GM12878 (cell line): Measurements from ENCODE around the gene NEK1. TPM values are rescaled to one million over a fixed set of nuclear protein-coding genes. Genes with fewer than 3 reads are reported as not detected.
"Not testable (repeated sequence)": the region's sequence is repeated elsewhere in the genome, so short reads cannot be mapped to it uniquely, and the experiment has no call there.

Source experiments
- ATAC-seq: fragments of 200-7000 bp; cut with Tn5 transposase; 3 replicates; pipeline ENCODE4 v1.9.1; 2020; ENCODE audit warnings: mild to moderate bottlenecking, moderate library complexity
- BruUV-seq: library from RNA; stranded (reverse); fragments of 400-500 nt; replicated peaks from 2 replicates; lab custom pipeline; 2021; lab: Mats Ljungman, UMichigan
- CTCF ChIA-PET: fragments of 300-600 bp; sonication (Branson Sonifier 250); formaldehyde crosslinking; extraction: SDS; loops from one replicate; lab custom pipeline; 2021; ENCODE audit warnings: inconsistent platforms; lab: Yijun Ruan, JAX
- POLR2A ChIA-PET: fragments of 350-600 bp; formaldehyde crosslinking; extraction: SDS; loops from one replicate; lab custom pipeline; 2021; ENCODE audit warnings: inconsistent platforms; lab: Charles Lee
- RAD21 ChIA-PET: fragments of 300-600 bp; sonication (Branson Sonifier 250); formaldehyde crosslinking; loops from one replicate; lab custom pipeline; 2023; ENCODE audit warnings: antibody characterized with exemption; ENCODE audit not compliant: unreplicated experiment; lab: Charles Lee
- SMC1A ChIA-PET: fragments of 300-600 bp; sonication (Branson Sonifier 250); formaldehyde crosslinking; loops from one replicate; lab custom pipeline; 2023; ENCODE audit not compliant: unreplicated experiment, uncharacterized antibody; lab: Charles Lee
- DNase-seq: peaks from one replicate; pipeline ENCODE4 v3.0.0-alpha.2; 2011; ENCODE audit warnings: low read depth, low spot score
- FAIRE-seq: peaks from 3 replicates; lab custom pipeline; 2011; peaks lifted over from hg19 to GRCh38; lab: Jason Lieb, UNC
- H2AFZ ChIP-seq: 2 replicates; pipeline ENCODE4 v1.6.0; 2011; ENCODE audit warnings: low read depth, low read length, control low read depth; ENCODE audit not compliant: control insufficient read depth
- H3K27ac ChIP-seq: 2 replicates; pipeline ENCODE4 v1.5.1; 2011; ENCODE audit warnings: control low read depth; ENCODE audit not compliant: control insufficient read depth, insufficient read depth
- H3K27me3 ChIP-seq, 2 experiments: replicated peaks in 1 of 2; 2 replicates each; pipeline versions ENCODE4 v1.6.0 to v1.6.1; 2011; ENCODE audit warnings: low read length in 1 of 2; ENCODE audit not compliant: control insufficient read depth in 2 of 2, insufficient read depth in 2 of 2
- H3K36me3 ChIP-seq, 2 experiments: 2 replicates each; pipeline ENCODE4 v1.5.1; 2011; ENCODE audit warnings: low read length in 1 of 2; ENCODE audit not compliant: control insufficient read depth in 2 of 2, insufficient read depth in 2 of 2
- H3K4me1 ChIP-seq: 2 replicates; pipeline ENCODE4 v1.6.1; 2011; ENCODE audit warnings: mild to moderate bottlenecking, low read length, moderate library complexity, mixed read lengths; ENCODE audit not compliant: control insufficient read depth, insufficient read depth
- H3K4me2 ChIP-seq: 2 replicates; pipeline ENCODE4 v1.6.0; 2011; ENCODE audit warnings: control low read depth; ENCODE audit not compliant: control insufficient read depth, insufficient read depth
- H3K4me3 ChIP-seq: fragments of 200-600 bp; sonication (generic); 2 replicates; pipeline ENCODE4 v1.5.1; 2016
- H3K79me2 ChIP-seq: 2 replicates; pipeline ENCODE4 v1.6.0; 2011; ENCODE audit warnings: low read length; ENCODE audit not compliant: control insufficient read depth, insufficient read depth
- H3K9ac ChIP-seq: 2 replicates; pipeline ENCODE4 v1.8.0; 2011; ENCODE audit warnings: low read length, control low read depth, mixed read lengths; ENCODE audit not compliant: control insufficient read depth, insufficient read depth
- H3K9me3 ChIP-seq: replicated peaks from 3 replicates; pipeline ENCODE4 v1.5.1; 2011; ENCODE audit warnings: mild to moderate bottlenecking, low read length; ENCODE audit not compliant: control insufficient read depth, insufficient read depth
- H4K20me1 ChIP-seq: 2 replicates; pipeline ENCODE4 v1.6.0; 2011; ENCODE audit not compliant: control insufficient read depth, insufficient read depth
- SIN3A ChIP-seq: IDR thresholded peaks from 2 replicates; pipeline ENCODE4 v1.6.1; 2012; ENCODE audit warnings: low read depth, low read length, improper control_type of control experiment
- WGBS: methylation state at CpG from one replicate; pipeline ENCODE4 v1.1.6; 2016; ENCODE audit warnings: low lambda C conversion rate; ENCODE audit not compliant: insufficient replicate concordance, insufficient coverage; ENCODE audit errors: missing lambda C conversion rate; 5-methylcytosine and 5-hydroxymethylcytosine counted together
- in situ Hi-C: fragments of 300-500 bp; cut with MboI; formaldehyde crosslinking; loops from 9 replicates; pipeline ENCODE4 v1.14.3; 2018; ENCODE audit warnings: mixed read lengths
- intact Hi-C: fragments of 100-400 bp; cut with micrococcal nuclease; formaldehyde crosslinking; loops from one replicate; pipeline ENCODE4 v1.14.2; 2022; ENCODE audit not compliant: unreplicated experiment
- polyA plus RNA-seq, 11 experiments: library from polyadenylated mRNA; depleted of rRNA in 4 of 11; unstranded in 6 of 11; stranded (reverse) in 5 of 11; fragments of >200 nt; fragmentation: Nextera tagmentation in 4 of 11; fragmentation: Illumina TruSeq in 1 of 11; extraction: Ambion mirVana in 4 of 11; extraction: Trizol in 1 of 11; gene quantifications; 1 replicate in 1 of 11; 2 replicates in 10 of 11; pipeline versions ENCODE4 v1.2.1 to v1.2.3, GENCODE V29; 2011 to 2016; ENCODE audit warnings: inconsistent platforms in 2 of 11, missing spikeins in 2 of 11, low read depth in 1 of 11
- total RNA-seq, 4 experiments: library from RNA; depleted of rRNA in 3 of 4; stranded (reverse); fragments of >200 nt in 3 of 4; fragmentation: Illumina TruSeq in 1 of 4; extraction: Trizol in 1 of 4; gene quantifications; 2 replicates each; pipeline versions ENCODE4 v1.2.1 to v1.2.3, GENCODE V29; 2013 to 2021

Gene NEK1
- total and polyA plus RNA-seq, 10 of the 15 experiments (the other 5 are each of a cell fraction or from before 2014, with no cell fraction given) = 4.9 to 16.1 (median 7.5) TPM

DNA sequence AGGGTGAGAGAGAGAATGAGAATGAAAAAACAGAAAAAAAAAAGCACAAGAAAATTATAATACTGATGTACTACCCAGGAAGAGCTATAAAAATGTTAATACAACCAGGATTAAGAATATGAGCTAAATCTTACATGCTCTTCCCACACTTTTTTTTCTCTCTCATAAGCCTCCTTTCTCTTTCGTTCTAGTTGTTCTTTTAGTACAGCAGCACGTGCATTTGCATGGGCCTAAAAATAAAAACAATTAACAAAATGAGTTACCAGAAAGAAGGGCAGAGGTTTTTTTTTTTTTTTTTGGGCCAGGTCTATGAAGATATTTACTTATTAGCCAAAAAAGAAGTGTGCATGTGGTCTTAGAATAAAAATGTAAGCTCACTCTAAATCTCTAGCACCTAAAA lies 105.5 kb downstream of the NEK1 start (continued):
- no peak for TF ChIP-seq SIN3A

DNA sequence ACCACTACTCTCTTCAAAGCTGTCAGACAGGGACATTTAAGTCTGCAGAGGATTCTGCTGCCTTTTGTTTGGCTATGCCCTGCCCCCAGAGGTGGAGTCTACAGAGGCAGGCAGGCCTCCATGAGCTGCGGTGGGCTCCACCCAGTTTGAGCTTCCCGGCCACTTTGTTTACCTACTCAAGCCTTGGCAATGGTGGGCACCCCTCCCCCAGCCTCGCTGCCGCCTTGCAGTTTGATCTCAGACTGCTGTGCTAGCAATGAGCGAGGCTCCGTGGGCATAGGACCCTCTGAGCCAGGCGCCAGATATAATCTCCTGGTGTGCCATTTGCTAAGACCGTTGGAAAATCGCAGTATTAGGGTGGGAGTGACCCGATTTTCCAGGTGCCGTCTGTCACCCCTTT lies 112.5 kb downstream of the NEK1 start:
- POLR2A ChIA-PET, DNase-seq, H3K4me2 ChIP-seq, H3K4me3 ChIP-seq, SMC1A ChIA-PET, H4K20me1 ChIP-seq, H3K9ac ChIP-seq, H3K79me2 ChIP-seq, intact Hi-C loops, H2AFZ ChIP-seq, H3K36me3 ChIP-seq, H3K27me3 ChIP-seq, ATAC-seq, H3K9me3 ChIP-seq, BruUV-seq, FAIRE-seq, CTCF ChIA-PET, H3K4me1 ChIP-seq, in situ Hi-C loops, RAD21 ChIA-PET, H3K27ac ChIP-seq: not testable (repeated sequence)
- WGBS = 97% methylated on average over 9 of the region's 11 CpGs

DNA sequence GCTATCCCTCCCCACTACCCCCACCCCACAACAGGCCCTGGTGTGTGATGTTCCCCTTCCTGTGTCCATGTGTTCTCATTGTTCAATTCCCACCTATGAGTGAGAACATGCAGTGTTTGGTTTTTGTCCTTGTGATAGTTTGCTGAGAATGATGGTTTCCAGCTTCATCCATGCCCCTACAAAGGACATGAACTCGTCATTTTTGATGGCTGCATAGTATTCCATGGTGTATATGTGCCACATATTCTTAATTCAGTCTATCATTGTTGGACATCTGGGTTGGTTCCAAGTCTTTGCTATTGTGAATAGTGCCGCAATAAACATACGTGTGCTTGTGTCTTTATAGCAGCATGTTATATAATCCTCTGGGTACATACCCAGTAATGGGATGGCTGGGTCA lies 118.1 kb downstream of the NEK1 start:
- H3K79me2 ChIP-seq, H2AFZ ChIP-seq, H3K36me3 ChIP-seq, H3K27ac ChIP-seq, H4K20me1 ChIP-seq, H3K4me2 ChIP-seq, FAIRE-seq, BruUV-seq, H3K4me3 ChIP-seq, in situ Hi-C loops, H3K9me3 ChIP-seq, H3K4me1 ChIP-seq, RAD21 ChIA-PET, H3K9ac ChIP-seq, POLR2A ChIA-PET, DNase-seq, ATAC-seq, H3K27me3 ChIP-seq: not testable (repeated sequence)
- WGBS = 87% methylated on average over 3 of the region's 3 CpGs
- SMC1A ChIA-PET = interaction anchor here (1.8 kb wide), 1 partner anchor 470 kb away, joined by 5 read pairs; no protein-coding TSS in a partner anchor
- CTCF ChIA-PET = interaction anchor here (1.0 to 2.0 kb wide), 4 partner anchors 36 to 571 kb away, joined by 3 to 19 read pairs (median 4); no protein-coding TSS in a partner anchor
- intact Hi-C loops = loop anchor here (5.0 kb wide), 1 partner anchor 1307 kb away; no protein-coding TSS in a partner anchor
